Measurements from ENCODE around the gene INSYN1.

Gene INSYN1

GRCh38 chr15:73756947-73757513 is 3.9 kb upstream of the INSYN1 start:
- no peak overlapping the region for H2BK120ac ChIP-seq (ENCODE audit: insufficient read depth, low read length, poor library complexity)
- no CpG with 5 or more reads among the region's 3 CpGs for whole genome bisulfite sequencing (ENCODE audit: extremely low coverage, insufficient coverage, insufficient read length)
- no peak overlapping the region for H2BK12ac ChIP-seq (ENCODE audit: low read length)
- H4K8ac ChIP-seq (ENCODE audit: low read depth, low read length): no peak overlapping the region
- H2BK5ac ChIP-seq (ENCODE audit: low read depth, low read length, poor library complexity): no peak overlapping the region
- H4K91ac ChIP-seq (ENCODE audit: low read depth, low read length): no peak overlapping the region
- no peak overlapping the region for H3K4ac ChIP-seq (ENCODE audit: low read depth, low read length)
- H2AK5ac ChIP-seq (ENCODE audit: low read length): no peak overlapping the region
- peaks cover 16% of the 10 kb centered on the region for H3K27me3 ChIP-seq (ENCODE audit: insufficient read depth, low read length)
- H2AFZ ChIP-seq (ENCODE audit: insufficient read depth, low read length, poor library complexity): no peak overlapping the region
- H3K9me3 ChIP-seq (ENCODE audit: insufficient read depth, low read depth, low read length): no peaks in the 10 kb centered on the region
- no peak overlapping the region for H3K18ac ChIP-seq (ENCODE audit: low read length)
- no peaks in the 10 kb centered on the region for H3K36me3 ChIP-seq (ENCODE audit: control insufficient read depth in 1 of 2, insufficient read depth in 2 of 2, low read length in 2 of 2)
- H3K23ac ChIP-seq (ENCODE audit: low read length): peak overlapping the region; percentile 40
- no peak overlapping the region for H3K4me2 ChIP-seq (ENCODE audit: low read length)
- no peak overlapping the region for H3K9ac ChIP-seq (ENCODE audit: low read length)
- peaks cover 6 to 8% of the 10 kb centered on the region in 2 experiments for H3K4me1 ChIP-seq (ENCODE audit: control insufficient read depth in 1 of 2, insufficient read depth in 2 of 2, low read length in 2 of 2)
- H3K79me2 ChIP-seq (ENCODE audit: control insufficient read depth, insufficient read depth, low read length, poor library complexity): no peaks in the 10 kb centered on the region
- H4K12ac ChIP-seq (ENCODE audit: low read depth, low read length): no peak overlapping the region
- no peaks in the 10 kb centered on the region for H3K79me1 ChIP-seq (ENCODE audit: low read length)
- no peak overlapping the region for H3K4me3 ChIP-seq (ENCODE audit: low read depth, low read length)
- H3K14ac ChIP-seq (ENCODE audit: low read length): no peak overlapping the region
- H3K27ac ChIP-seq (ENCODE audit: low read depth, low read length): no peak overlapping the region
- DNase-seq: no peak

GRCh38 chr15:73756390-73756789 is 3.2 kb upstream of the INSYN1 start:
- Histone ChIP-seq H3K27ac (ENCODE audit: low read depth, low read length) (no peak overlapping the region), H3K9me3 (ENCODE audit: insufficient read depth, low read depth, low read length) (peaks cover 1% of the 10 kb centered on the region), H3K4me2 (ENCODE audit: low read length) (no peak overlapping the region), H3K14ac (ENCODE audit: low read length) (no peak overlapping the region), H2BK120ac (ENCODE audit: insufficient read depth, low read length, poor library complexity) (no peak overlapping the region), H2AK5ac (ENCODE audit: low read length) (no peak overlapping the region), H3K4ac (ENCODE audit: low read depth, low read length) (no peak overlapping the region), H2BK5ac (ENCODE audit: low read depth, low read length, poor library complexity) (no peak overlapping the region), H3K4me1 (ENCODE audit: control insufficient read depth in 1 of 2, insufficient read depth in 2 of 2, low read length in 2 of 2) (peaks cover 7 to 8% of the 10 kb centered on the region in 2 experiments), H3K18ac (ENCODE audit: low read length) (no peak overlapping the region), H2BK12ac (ENCODE audit: low read length) (no peak overlapping the region), H4K91ac (ENCODE audit: low read depth, low read length) (no peak overlapping the region), H3K27me3 (ENCODE audit: insufficient read depth, low read length) (peaks cover 21% of the 10 kb centered on the region), H3K4me3 (ENCODE audit: low read depth, low read length) (no peak overlapping the region), H3K79me2 (ENCODE audit: control insufficient read depth, insufficient read depth, low read length, poor library complexity) (no peaks in the 10 kb centered on the region), H3K9ac (ENCODE audit: low read length) (no peak overlapping the region), H4K8ac (ENCODE audit: low read depth, low read length) (no peak overlapping the region), H3K23ac (ENCODE audit: low read length) (no peak overlapping the region), H3K36me3 (ENCODE audit: control insufficient read depth in 1 of 2, insufficient read depth in 2 of 2, low read length in 2 of 2) (no peaks in the 10 kb centered on the region), H3K79me1 (ENCODE audit: low read length) (no peaks in the 10 kb centered on the region), H4K12ac (ENCODE audit: low read depth, low read length) (no peak overlapping the region), H2AFZ (ENCODE audit: insufficient read depth, low read length, poor library complexity) (no peak overlapping the region)
- WGBS (ENCODE audit: extremely low coverage, insufficient coverage, insufficient read length): no CpG with 5 or more reads among the region's 2 CpGs
- DNase-seq: no peak

DNA sequence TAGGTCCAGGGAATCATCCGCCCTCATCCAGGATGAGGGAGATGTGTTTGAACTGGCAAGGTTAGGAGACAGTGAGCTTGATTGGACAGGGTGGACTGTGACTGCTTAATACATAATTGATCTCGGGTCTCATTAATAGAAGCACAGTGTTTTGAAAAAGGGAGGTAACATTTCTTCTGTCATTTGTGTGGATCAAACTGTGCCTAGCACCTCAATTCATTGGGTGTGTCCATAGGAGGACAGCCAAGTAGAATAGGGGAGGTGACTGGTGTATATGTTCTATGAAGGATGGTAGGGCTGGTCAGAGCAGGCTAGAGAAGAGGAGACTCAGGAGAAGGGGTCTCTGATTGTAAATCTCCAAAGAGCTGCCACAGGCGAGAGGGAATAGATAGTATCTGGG is 2.8 kb upstream of the INSYN1 start:
- H4K12ac ChIP-seq (ENCODE audit: low read depth, low read length): no peak overlapping the region
- no peak overlapping the region for H4K91ac ChIP-seq (ENCODE audit: low read depth, low read length)
- no peak overlapping the region for H2BK120ac ChIP-seq (ENCODE audit: insufficient read depth, low read length, poor library complexity)
- no peak overlapping the region for H3K4me3 ChIP-seq (ENCODE audit: low read depth, low read length)
- no peak overlapping the region for H3K23ac ChIP-seq (ENCODE audit: low read length)
- no peaks in the 10 kb centered on the region for H3K79me1 ChIP-seq (ENCODE audit: low read length)
- no peaks in the 10 kb centered on the region for H3K36me3 ChIP-seq (ENCODE audit: control insufficient read depth in 1 of 2, insufficient read depth in 2 of 2, low read length in 2 of 2)
- H2BK12ac ChIP-seq (ENCODE audit: low read length): no peak overlapping the region
- peaks cover 1% of the 10 kb centered on the region for H3K9me3 ChIP-seq (ENCODE audit: insufficient read depth, low read depth, low read length)
- H3K9ac ChIP-seq (ENCODE audit: low read length): no peak overlapping the region
- no peak overlapping the region for H3K18ac ChIP-seq (ENCODE audit: low read length)
- H3K14ac ChIP-seq (ENCODE audit: low read length): no peak overlapping the region
- no peak for DNase-seq
- no peak overlapping the region for H2AK5ac ChIP-seq (ENCODE audit: low read length)
- H4K8ac ChIP-seq (ENCODE audit: low read depth, low read length): no peak overlapping the region
- no peak overlapping the region for H3K27ac ChIP-seq (ENCODE audit: low read depth, low read length)
- no peak overlapping the region for H2BK5ac ChIP-seq (ENCODE audit: low read depth, low read length, poor library complexity)
- H3K4me2 ChIP-seq (ENCODE audit: low read length): no peak overlapping the region
- H3K27me3 ChIP-seq (ENCODE audit: insufficient read depth, low read length): peaks cover 25% of the 10 kb centered on the region
- no CpG with 5 or more reads among the region's 3 CpGs for WGBS (ENCODE audit: extremely low coverage, insufficient coverage, insufficient read length)
- no peak overlapping the region for H2AFZ ChIP-seq (ENCODE audit: insufficient read depth, low read length, poor library complexity)
- peaks cover 7 to 8% of the 10 kb centered on the region in 2 experiments for H3K4me1 ChIP-seq (ENCODE audit: control insufficient read depth in 1 of 2, insufficient read depth in 2 of 2, low read length in 2 of 2)
- no peak overlapping the region for H3K4ac ChIP-seq (ENCODE audit: low read depth, low read length)
- H3K79me2 ChIP-seq (ENCODE audit: control insufficient read depth, insufficient read depth, low read length, poor library complexity): no peaks in the 10 kb centered on the region

- no peak overlapping the region for H3K14ac ChIP-seq (ENCODE audit: low read length)
- no peaks in the 10 kb centered on the region for H3K36me3 ChIP-seq (ENCODE audit: control insufficient read depth in 1 of 2, insufficient read depth in 2 of 2, low read length in 2 of 2)
- H2AFZ ChIP-seq (ENCODE audit: insufficient read depth, low read length, poor library complexity): no peak overlapping the region
- peaks cover 7 to 8% of the 10 kb centered on the region in 2 experiments for H3K4me1 ChIP-seq (ENCODE audit: control insufficient read depth in 1 of 2, insufficient read depth in 2 of 2, low read length in 2 of 2)
- no peak overlapping the region for H3K4ac ChIP-seq (ENCODE audit: low read depth, low read length)
- H3K9ac ChIP-seq (ENCODE audit: low read length): no peak overlapping the region
- H2BK5ac ChIP-seq (ENCODE audit: low read depth, low read length, poor library complexity): no peak overlapping the region
- no CpG with 5 or more reads among the region's 5 CpGs for WGBS (ENCODE audit: extremely low coverage, insufficient coverage, insufficient read length)
- peaks cover 3% of the 10 kb centered on the region for H3K9me3 ChIP-seq (ENCODE audit: insufficient read depth, low read depth, low read length)
- DNase-seq: no peak
- H3K27ac ChIP-seq (ENCODE audit: low read depth, low read length): no peak overlapping the region
- no peak overlapping the region for H3K4me3 ChIP-seq (ENCODE audit: low read depth, low read length)
- no peak overlapping the region for H3K4me2 ChIP-seq (ENCODE audit: low read length)
- H3K23ac ChIP-seq (ENCODE audit: low read length): no peak overlapping the region
- no peak overlapping the region for H2BK120ac ChIP-seq (ENCODE audit: insufficient read depth, low read length, poor library complexity)
- H4K91ac ChIP-seq (ENCODE audit: low read depth, low read length): no peak overlapping the region
- no peaks in the 10 kb centered on the region for H3K79me2 ChIP-seq (ENCODE audit: control insufficient read depth, insufficient read depth, low read length, poor library complexity)
- peaks cover 30% of the 10 kb centered on the region for H3K27me3 ChIP-seq (ENCODE audit: insufficient read depth, low read length)
- H4K8ac ChIP-seq (ENCODE audit: low read depth, low read length): no peak overlapping the region
- H4K12ac ChIP-seq (ENCODE audit: low read depth, low read length): no peak overlapping the region
- no peak overlapping the region for H2BK12ac ChIP-seq (ENCODE audit: low read length)
- H3K79me1 ChIP-seq (ENCODE audit: low read length): no peaks in the 10 kb centered on the region
- H2AK5ac ChIP-seq (ENCODE audit: low read length): no peak overlapping the region
- no peak overlapping the region for H3K18ac ChIP-seq (ENCODE audit: low read length)
These were observed 2.3 kb upstream of the INSYN1 start for GRCh38 chr15:73755481-73755880.
